B cell (primary cell): ENCODE measurements around the gene GTPBP4.

Experiments used
- CTCF ChIP-seq: fragments of 200-600 bp; IDR thresholded peaks from one replicate; pipeline ENCODE4 v1.8.0; 2022; ENCODE audit warnings: antibody characterized with exemption, mild to moderate bottlenecking
- EZH2 ChIP-seq: IDR thresholded peaks from 2 replicates; pipeline ENCODE4 v1.6.1; 2012; ENCODE audit warnings: borderline replicate concordance, low read depth, mild to moderate bottlenecking, moderate library complexity, low read length; ENCODE audit not compliant: insufficient read depth, poor library complexity, severe bottlenecking

- no peak for TF ChIP-seq CTCF
- TF ChIP-seq EZH2, result no peak
Observed at GRCh38 chr10:963655-964054, 24.6 kb upstream of the GTPBP4 start.
